ENCODE data around the gene SLC39A5. TPM values are rescaled to one million over a fixed set of nuclear protein-coding genes. Genes with fewer than 3 reads are reported as not detected.

SLC39A5 gene
- total and polyA plus RNA-seq, 2 of the 13 experiments (the other 11 are each of a cell fraction or from before 2014, with no cell fraction given) = 59.7 to 101 TPM

GRCh38 chr12:56266693-56267442 is 37.0 kb downstream of the SLC39A5 start, which contains the start of gene COQ10A (continued):
- peak; percentile 52; the same call in 1 of the 2 replicates for TF ChIP-seq ARID5B (CRISPR knock-in tag; IDR thresholded peaks at IDR 0.05)
- TF ChIP-seq NFYB (CRISPR knock-in tag; IDR thresholded peaks at IDR 0.05) = peak; percentile 65
- TF ChIP-seq ZNF441 (CRISPR knock-in tag; IDR thresholded peaks at IDR 0.05; ENCODE audit: borderline replicate concordance) = peak; percentile 28; the same call in 1 of the 2 replicates
- no peak for TF ChIP-seq FOXP1 (IDR thresholded peaks at IDR 0.05)
- no peak for TF ChIP-seq FOXP1 (CRISPR knock-in tag; IDR thresholded peaks at IDR 0.05)
- 0 out of 2 replicates have a peak, but pooled peaks have one; percentile 35 for TF ChIP-seq HOXA9 (CRISPR knock-in tag; IDR thresholded peaks at IDR 0.05; ENCODE audit: borderline replicate concordance)
- no peak for TF ChIP-seq ZNF24 (IDR thresholded peaks at IDR 0.05)
- no peak for TF ChIP-seq FLYWCH1 (CRISPR knock-in tag; IDR thresholded peaks at IDR 0.05)
- peak; percentile 28; the same call in 1 of the 2 replicates for TF ChIP-seq ZNF644 (CRISPR knock-in tag; IDR thresholded peaks at IDR 0.05; ENCODE audit: low read depth)
- TF ChIP-seq AKAP8 (CRISPR knock-in tag; IDR thresholded peaks at IDR 0.05) = no peak
- no peak for TF ChIP-seq ZNF629 (CRISPR knock-in tag; conservative IDR thresholded peaks at IDR 0.05)
- TF ChIP-seq MLLT10 (CRISPR knock-in tag; IDR thresholded peaks at IDR 0.05) = no peak
- peak; percentile 37 for TF ChIP-seq MED1 (CRISPR knock-in tag; IDR thresholded peaks at IDR 0.05)
- peak; percentile 56; the same call in 1 of the 2 replicates for TF ChIP-seq ZMAT3 (CRISPR knock-in tag; conservative IDR thresholded peaks at IDR 0.05)
- TF ChIP-seq ZFP1 (CRISPR knock-in tag; IDR thresholded peaks at IDR 0.05) = 0 out of 2 replicates have a peak, but pooled peaks have one; percentile 36
- peak; percentile 77 for TF ChIP-seq POLR2AphosphoS5 (IDR thresholded peaks at IDR 0.05; ENCODE audit: low read depth, low read length)
- no peak for TF ChIP-seq CEBPB (IDR thresholded peaks at IDR 0.05; ENCODE audit: borderline replicate concordance, low read depth, low read length)
- TF ChIP-seq ZBTB44 (CRISPR knock-in tag; IDR thresholded peaks at IDR 0.05) = no peak
- peak; percentile 84 for TF ChIP-seq ZFP91 (CRISPR knock-in tag; IDR thresholded peaks at IDR 0.05; ENCODE audit: borderline replicate concordance)
- TF ChIP-seq ZNF878 (CRISPR knock-in tag; IDR thresholded peaks at IDR 0.05) = peak; percentile 28; the same call in 1 of the 2 replicates
- peak; percentile 92 for TF ChIP-seq UBTF (CRISPR knock-in tag; IDR thresholded peaks at IDR 0.05)
- peak; percentile 90 for TF ChIP-seq TOPORS (CRISPR knock-in tag; IDR thresholded peaks at IDR 0.05)

Data from HepG2 (cell line).